Vagina (tissue), 2 donors: ENCODE measurements around the gene CYP46A1. TPM values are rescaled to one million over a fixed set of nuclear protein-coding genes. Genes with fewer than 3 reads are reported as not detected.

ENCODE experiments used
- DNase-seq, 2 donors: peaks; one replicate each; pipeline ENCODE4 v3.0.0-alpha.2; 2017; ENCODE audit errors: extremely low spot score in 2 of 2
- H3K27ac ChIP-seq: fragments of 200-600 bp; sonication (generic); one replicate; pipeline ENCODE4 v1.5.1; 2019
- H3K27me3 ChIP-seq: fragments of 200-600 bp; sonication (generic); one replicate; pipeline ENCODE4 v1.5.1; 2019
- H3K36me3 ChIP-seq, 2 donors: fragments of 200-600 bp; sonication (generic); one replicate each; pipeline ENCODE4 v1.5.1; 2017 to 2019
- H3K4me1 ChIP-seq: fragments of 200-600 bp; sonication (generic); one replicate; pipeline ENCODE4 v1.5.1; 2019
- H3K4me3 ChIP-seq, 2 donors: fragments of 200-600 bp; sonication (generic); 1 replicate in 1 of 2; 2 replicates in 1 of 2; pipeline ENCODE4 v1.5.1; 2016 to 2019
- H3K9me3 ChIP-seq: fragments of 200-600 bp; sonication (generic); one replicate; pipeline ENCODE4 v1.5.1; 2019
- POLR2A ChIP-seq, 2 donors: fragments of 450-650 bp; IDR thresholded peaks; one replicate each; pipeline ENCODE4 v1.6.1; 2017; ENCODE audit warnings: antibody characterized with exemption in 2 of 2, mild to moderate bottlenecking in 2 of 2, moderate library complexity in 2 of 2
- POLR2AphosphoS5 ChIP-seq, 2 donors: sonication (generic); formaldehyde crosslinking; IDR thresholded peaks; one replicate each; pipeline ENCODE4 v1.9.0; 2017; ENCODE audit warnings: antibody characterized with exemption in 2 of 2, mild to moderate bottlenecking in 2 of 2, low read depth in 1 of 2; ENCODE audit not compliant: insufficient read depth in 1 of 2
- intact Hi-C: fragments of 100-400 bp; cut with DNase I; formaldehyde crosslinking; loops from one replicate; pipeline ENCODE4 v1.15.1; 2023
- total RNA-seq: library from RNA; depleted of rRNA; stranded (reverse); fragments of >200 nt; gene quantifications from one replicate; pipeline ENCODE4 v1.2.3, GENCODE V29; 2016
- TF ChIP-seq, protein P1 (sequence below), 3 experiments: fragments of 450-650 bp in 2 of 3; fragments of 200-600 bp in 1 of 3; sonication (generic) in 1 of 3; IDR thresholded peaks; one replicate each; pipeline ENCODE4 v1.5.1; 2017 to 2019; ENCODE audit warnings: antibody characterized with exemption in 3 of 3, mild to moderate bottlenecking in 2 of 3, moderate library complexity in 2 of 3

The CYP46A1 gene
- total RNA-seq, 1 donor from 2014 or later, result 1.2 TPM

DNA sequence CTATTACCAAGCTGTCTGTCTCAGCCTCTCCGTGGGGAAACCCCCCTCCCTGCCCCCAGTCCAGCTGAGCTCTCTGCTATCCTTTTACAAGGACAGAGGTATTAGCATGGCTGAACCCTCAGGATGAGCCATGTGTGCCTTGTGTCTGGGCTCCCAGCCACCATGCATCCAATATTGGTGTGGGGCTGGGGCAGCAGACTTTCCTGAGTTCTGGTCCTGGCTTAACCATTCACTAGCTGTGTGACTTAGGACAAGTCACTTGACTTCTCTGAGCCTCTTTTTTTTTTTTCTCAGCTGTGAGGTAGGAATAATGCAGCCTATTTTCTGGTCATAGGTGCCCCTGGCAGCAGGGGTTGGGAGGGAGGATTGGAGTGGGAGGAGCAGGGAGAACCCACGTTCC lies 17.1 kb upstream of the CYP46A1 start:
- no peak overlapping the region for H3K4me3 ChIP-seq
- intact Hi-C loops, result no loop called here
- no peaks in the 10 kb centered on the region for H3K36me3 ChIP-seq

GRCh38 chr14:99667821-99668220 lies 16.3 kb upstream of the CYP46A1 start:
- Histone ChIP-seq H3K4me3 (no peak overlapping the region), H3K27me3 (no peaks in the 10 kb centered on the region), H3K27ac (no peak overlapping the region), H3K36me3 (no peaks in the 10 kb centered on the region), H3K9me3 (no peaks in the 10 kb centered on the region), H3K4me1 (no peaks in the 10 kb centered on the region)
- no peak for DNase-seq
- TF ChIP-seq POLR2A (IDR thresholded peaks at IDR 0.05), result no peak
- TF ChIP-seq, protein P1, sequence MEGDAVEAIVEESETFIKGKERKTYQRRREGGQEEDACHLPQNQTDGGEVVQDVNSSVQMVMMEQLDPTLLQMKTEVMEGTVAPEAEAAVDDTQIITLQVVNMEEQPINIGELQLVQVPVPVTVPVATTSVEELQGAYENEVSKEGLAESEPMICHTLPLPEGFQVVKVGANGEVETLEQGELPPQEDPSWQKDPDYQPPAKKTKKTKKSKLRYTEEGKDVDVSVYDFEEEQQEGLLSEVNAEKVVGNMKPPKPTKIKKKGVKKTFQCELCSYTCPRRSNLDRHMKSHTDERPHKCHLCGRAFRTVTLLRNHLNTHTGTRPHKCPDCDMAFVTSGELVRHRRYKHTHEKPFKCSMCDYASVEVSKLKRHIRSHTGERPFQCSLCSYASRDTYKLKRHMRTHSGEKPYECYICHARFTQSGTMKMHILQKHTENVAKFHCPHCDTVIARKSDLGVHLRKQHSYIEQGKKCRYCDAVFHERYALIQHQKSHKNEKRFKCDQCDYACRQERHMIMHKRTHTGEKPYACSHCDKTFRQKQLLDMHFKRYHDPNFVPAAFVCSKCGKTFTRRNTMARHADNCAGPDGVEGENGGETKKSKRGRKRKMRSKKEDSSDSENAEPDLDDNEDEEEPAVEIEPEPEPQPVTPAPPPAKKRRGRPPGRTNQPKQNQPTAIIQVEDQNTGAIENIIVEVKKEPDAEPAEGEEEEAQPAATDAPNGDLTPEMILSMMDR (IDR thresholded peaks at IDR 0.05), result no peak
- no peak for TF ChIP-seq POLR2AphosphoS5 (IDR thresholded peaks at IDR 0.05; ENCODE audit: insufficient read depth in 1 of 2, low read depth in 1 of 2)
- intact Hi-C loops, result no loop called here

More for the DNA sequence above, 17.1 kb upstream of the CYP46A1 start:
- no peak for TF ChIP-seq POLR2AphosphoS5 (IDR thresholded peaks at IDR 0.05; ENCODE audit: insufficient read depth in 1 of 2, low read depth in 1 of 2)
- TF ChIP-seq POLR2A (IDR thresholded peaks at IDR 0.05), result no peak
- TF ChIP-seq, protein P1 (IDR thresholded peaks at IDR 0.05), result no peak
- Histone ChIP-seq H3K9me3 (no peaks in the 10 kb centered on the region), H3K27ac (no peak overlapping the region), H3K27me3 (no peaks in the 10 kb centered on the region), H3K4me1 (no peaks in the 10 kb centered on the region)
- no peak for DNase-seq

DNA sequence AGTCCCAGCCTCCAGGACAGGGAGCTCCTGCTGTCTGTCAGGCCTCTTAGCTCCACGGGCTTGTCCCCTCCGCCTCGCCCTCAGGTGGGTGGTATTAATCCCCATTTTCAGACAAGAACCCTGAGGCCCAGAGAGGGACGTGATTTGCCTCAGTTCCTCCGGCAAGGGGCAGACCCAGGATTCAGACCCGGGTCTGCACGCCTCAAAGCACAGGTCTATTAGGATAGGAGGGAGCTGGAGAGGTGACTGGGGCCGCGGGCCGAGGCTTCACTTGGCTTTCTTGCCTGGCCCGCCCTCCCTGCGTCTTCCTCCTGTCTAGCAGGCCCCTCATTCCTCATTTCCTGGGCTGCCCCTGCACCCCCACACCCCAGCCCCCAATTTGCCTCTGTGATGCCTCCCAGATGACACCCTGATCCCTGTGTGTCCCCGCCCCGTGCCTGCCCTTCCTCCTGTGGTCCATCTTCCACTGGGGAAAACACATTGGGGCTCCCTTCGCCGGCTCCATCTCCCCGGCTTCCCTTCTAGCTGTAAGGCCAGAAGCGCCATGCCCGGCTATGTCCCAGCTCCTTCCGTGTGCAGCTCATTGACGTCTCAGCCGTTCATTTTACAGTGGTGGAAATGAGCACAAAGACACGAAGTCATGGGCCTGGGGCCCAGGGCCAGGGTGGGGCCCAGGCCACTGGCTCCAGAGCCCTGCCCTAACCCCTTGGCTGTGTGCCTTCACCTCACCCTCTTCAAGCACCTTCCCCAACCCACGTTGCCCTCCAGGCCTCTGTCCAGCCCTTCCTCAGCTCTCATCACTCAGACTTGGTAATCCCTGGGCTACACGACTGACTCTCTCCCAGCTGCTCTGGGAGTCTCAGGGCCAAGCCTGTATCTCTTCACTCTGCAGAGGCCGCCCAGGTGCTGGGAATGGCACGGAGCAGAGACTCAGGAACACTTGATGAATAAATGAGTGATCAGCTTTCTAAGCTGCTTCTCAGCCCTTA lies 15.5 kb upstream of the CYP46A1 start:
- TF ChIP-seq POLR2AphosphoS5 (IDR thresholded peaks at IDR 0.05; ENCODE audit: insufficient read depth in 1 of 2, low read depth in 1 of 2), result no peak
- TF ChIP-seq, protein P1 (IDR thresholded peaks at IDR 0.05), result no peak
- TF ChIP-seq POLR2A (IDR thresholded peaks at IDR 0.05), result no peak
- Histone ChIP-seq H3K36me3 (no peaks in the 10 kb centered on the region), H3K9me3 (no peaks in the 10 kb centered on the region), H3K4me3 (no peak overlapping the region), H3K27me3 (no peaks in the 10 kb centered on the region), H3K4me1 (no peaks in the 10 kb centered on the region), H3K27ac (no peak overlapping the region)
- no peak for DNase-seq
- intact Hi-C loops, result no loop called here

GRCh38 chr14:99670361-99671234 lies 13.5 kb upstream of the CYP46A1 start:
- Histone ChIP-seq H3K27ac (no peak overlapping the region), H3K27me3 (no peaks in the 10 kb centered on the region), H3K9me3 (no peaks in the 10 kb centered on the region), H3K36me3 (no peaks in the 10 kb centered on the region), H3K4me3 (no peak overlapping the region), H3K4me1 (no peaks in the 10 kb centered on the region)
- intact Hi-C loops, result no loop called here
- DNase-seq, result no peak
- TF ChIP-seq, protein P1 (IDR thresholded peaks at IDR 0.05), result no peak
- no peak for TF ChIP-seq POLR2A (IDR thresholded peaks at IDR 0.05)
- TF ChIP-seq POLR2AphosphoS5 (IDR thresholded peaks at IDR 0.05; ENCODE audit: insufficient read depth in 1 of 2, low read depth in 1 of 2), result no peak
